Measurements from ENCODE around the gene EXD1. TPM values are rescaled to one million over a fixed set of nuclear protein-coding genes. Genes with fewer than 3 reads are reported as not detected.
"Not testable (repeated sequence)": the region's sequence is repeated elsewhere in the genome, so short reads cannot be mapped to it uniquely, and the experiment has no call there.

EXD1 gene, protein sequence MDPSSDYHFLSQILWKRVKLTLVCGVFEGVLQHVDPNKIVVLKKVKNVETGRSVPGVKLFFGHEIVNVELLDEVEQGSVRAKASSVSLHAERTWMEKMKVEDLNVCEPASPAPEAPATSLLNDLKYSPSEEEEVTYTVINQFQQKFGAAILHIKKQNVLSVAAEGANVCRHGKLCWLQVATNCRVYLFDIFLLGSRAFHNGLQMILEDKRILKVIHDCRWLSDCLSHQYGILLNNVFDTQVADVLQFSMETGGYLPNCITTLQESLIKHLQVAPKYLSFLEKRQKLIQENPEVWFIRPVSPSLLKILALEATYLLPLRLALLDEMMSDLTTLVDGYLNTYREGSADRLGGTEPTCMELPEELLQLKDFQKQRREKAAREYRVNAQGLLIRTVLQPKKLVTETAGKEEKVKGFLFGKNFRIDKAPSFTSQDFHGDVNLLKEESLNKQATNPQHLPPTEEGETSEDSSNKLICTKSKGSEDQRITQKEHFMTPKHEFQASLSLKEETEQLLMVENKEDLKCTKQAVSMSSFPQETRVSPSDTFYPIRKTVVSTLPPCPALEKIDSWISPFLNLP
- 0.22 and 0.73 TPM in 2 replicates for total RNA-seq (2014; rRNA removed; shearing (Covaris generic))

DNA sequence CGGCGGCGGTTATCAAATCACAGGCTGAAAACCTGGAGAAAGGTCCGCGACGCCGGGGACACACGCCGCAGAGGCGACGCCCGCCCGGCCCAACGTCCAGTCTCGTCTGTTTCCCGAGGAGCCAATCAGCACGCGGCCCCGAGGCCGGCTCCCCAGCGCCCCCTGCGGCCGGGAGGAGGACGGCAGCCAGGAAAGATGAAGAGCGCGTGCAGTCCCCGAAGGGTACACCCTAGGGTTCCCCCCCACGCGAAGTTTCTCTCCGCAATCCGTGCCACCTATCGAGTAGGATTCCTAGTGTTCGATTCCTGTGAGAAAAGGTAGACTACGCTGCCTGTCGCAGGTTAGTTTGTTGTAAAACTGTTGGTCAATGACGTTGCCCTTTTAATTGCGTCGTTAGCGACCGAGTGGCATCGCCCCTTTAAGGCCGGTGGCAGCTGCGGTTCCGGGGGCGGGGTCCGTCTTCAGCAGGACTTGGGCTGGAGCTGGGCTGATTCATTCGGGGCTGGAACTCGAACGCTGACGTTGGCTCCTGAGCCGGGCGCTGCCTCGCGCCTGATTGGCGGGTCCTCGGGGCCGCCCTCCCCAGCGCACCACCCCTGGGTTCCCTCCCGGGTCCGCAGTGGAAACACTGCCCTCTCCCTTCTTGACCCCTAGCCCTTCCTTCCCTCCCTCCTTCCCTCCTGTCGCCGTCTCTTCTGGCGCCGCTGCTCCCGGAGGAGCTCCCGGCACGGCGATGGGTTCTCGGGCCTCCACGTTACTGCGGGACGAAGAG lies at the start of gene EXD1, which contains the start of gene CHP1:
EXD1 (minus strand) TSS at position 108 of the 772 bp plus-strand sequence. CDS start 4,182 bp downstream, outside the sequence.
CHP1 (plus strand) TSS at position 619 of the 772 bp plus-strand sequence; CDS start at position 734, 115 bp downstream.
- Histone ChIP-seq H3K27me3 (ENCODE audit: control insufficient read depth, insufficient read depth, low read length) (no peaks in the 10 kb centered on the region), H3K36me3 (replicated peaks; ENCODE audit: control insufficient read depth, insufficient read depth, low read length) (no peaks in the 10 kb centered on the region), H3K4me3 (ENCODE audit: insufficient read depth, low read depth, low read length) (peak within 1 kb of the TSS; percentile 88)
- peak; percentile 97 for DNase-seq

DNA sequence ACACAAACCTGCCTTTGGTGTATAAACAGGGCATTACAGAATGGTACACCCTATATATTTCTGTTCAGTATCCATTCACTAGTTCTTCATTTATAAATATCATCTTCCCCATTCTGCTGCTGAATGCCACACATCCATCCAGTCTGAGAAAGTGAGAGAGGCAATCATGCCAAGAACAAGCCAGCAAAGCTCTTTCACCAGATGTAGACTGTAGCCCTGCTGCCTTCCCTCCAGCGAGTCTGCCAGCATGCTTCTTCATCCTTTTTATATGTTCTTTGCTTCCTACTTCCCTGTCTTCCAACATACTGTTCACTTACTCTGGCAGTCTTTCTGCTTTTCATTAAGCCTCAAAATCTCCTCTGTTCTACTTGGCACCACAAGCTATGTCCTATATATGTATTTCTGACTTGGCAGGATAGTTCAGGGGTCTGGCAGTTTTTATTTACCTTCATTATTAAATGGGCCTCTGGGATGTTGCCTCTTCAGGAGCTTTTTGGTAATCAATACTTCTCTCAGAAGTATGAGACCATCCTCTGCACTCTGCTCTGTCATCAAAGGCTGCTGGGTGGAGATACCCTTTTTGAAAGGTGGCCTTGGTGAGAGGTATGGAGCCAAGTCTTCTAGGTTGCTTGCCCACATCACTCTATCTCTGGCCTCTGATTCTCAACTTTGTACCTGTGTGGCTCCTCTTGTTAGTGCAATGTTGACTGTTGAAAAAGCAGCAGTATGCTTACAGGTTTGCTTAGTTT lies 49.2 kb upstream of the EXD1 start:
- Histone ChIP-seq H3K27me3 (ENCODE audit: control insufficient read depth, insufficient read depth, low read length) (no peaks in the 10 kb centered on the region), H3K4me3 (ENCODE audit: insufficient read depth, low read depth, low read length) (no peak overlapping the region), H3K36me3 (replicated peaks; ENCODE audit: control insufficient read depth, insufficient read depth, low read length) (peaks cover 6% of the 10 kb centered on the region)
- DNase-seq = no peak

DNA sequence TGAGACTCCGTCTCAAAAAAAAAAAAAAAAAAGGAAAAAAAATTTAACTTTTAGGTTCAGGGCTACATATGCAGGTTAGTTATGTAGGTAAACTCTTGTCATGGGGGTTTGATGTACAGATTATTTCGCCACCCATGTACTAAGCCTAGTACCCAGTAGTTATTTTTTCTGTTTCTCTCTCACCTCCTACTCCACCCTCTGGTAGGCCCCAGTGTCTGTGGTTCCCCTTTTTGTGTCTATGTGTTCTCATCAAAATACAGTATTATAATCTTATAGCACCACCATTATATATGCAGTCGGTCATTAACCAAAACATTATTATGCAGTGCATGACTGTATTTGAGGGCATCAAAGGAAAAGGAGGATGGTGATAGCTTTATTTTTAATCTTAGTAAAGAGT lies 47.8 kb upstream of the EXD1 start:
- no peak overlapping the region for H3K4me3 ChIP-seq (ENCODE audit: insufficient read depth, low read depth, low read length)
- no peak for DNase-seq
- H3K27me3 ChIP-seq (ENCODE audit: control insufficient read depth, insufficient read depth, low read length) = no peaks in the 10 kb centered on the region
- peaks cover 6% of the 10 kb centered on the region for H3K36me3 ChIP-seq (replicated peaks; ENCODE audit: control insufficient read depth, insufficient read depth, low read length)

DNA sequence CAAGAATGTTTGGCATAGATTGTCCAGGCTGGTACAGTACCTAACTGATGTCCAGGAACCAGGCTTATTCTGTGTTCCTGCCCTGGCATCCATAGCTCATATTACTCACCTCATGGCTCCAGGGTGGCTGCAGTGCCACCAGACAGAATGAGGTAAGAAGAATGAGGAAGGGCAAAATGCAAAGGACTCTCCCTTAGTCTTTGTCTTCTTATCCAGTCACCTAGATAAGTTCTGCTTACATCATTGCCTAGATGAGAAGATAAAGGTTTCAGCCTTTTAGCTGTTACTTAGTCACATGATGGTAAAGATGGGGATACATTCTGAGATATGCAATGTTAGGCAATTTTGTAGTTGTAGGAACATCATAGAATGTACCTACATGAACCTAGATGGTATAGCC lies 46.3 kb upstream of the EXD1 start:
- no peak for DNase-seq
- no peaks in the 10 kb centered on the region for H3K27me3 ChIP-seq (ENCODE audit: control insufficient read depth, insufficient read depth, low read length)
- H3K4me3 ChIP-seq (ENCODE audit: insufficient read depth, low read depth, low read length) = no peak overlapping the region
- H3K36me3 ChIP-seq (replicated peaks; ENCODE audit: control insufficient read depth, insufficient read depth, low read length) = peaks cover 6% of the 10 kb centered on the region

DNA sequence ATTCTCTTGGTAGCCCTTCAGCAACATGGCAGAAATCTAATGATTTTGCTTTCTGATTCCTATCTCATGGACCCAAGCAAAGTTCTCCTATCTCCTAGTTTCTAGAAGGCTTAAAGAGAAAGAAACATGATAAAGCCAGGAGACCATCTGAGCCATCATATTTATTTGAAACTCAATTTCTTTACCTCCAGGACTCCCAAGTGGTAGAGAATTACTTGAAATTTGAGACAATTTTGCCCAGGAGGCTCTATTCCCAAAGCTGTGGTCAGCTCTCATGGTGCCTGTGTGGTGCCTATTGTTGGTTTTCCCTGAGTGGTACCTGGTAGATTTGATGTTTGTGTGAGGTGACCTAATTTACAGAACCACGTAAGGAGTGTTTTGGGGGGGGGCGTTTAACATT lies 39.3 kb upstream of the EXD1 start:
- Histone ChIP-seq H3K4me3 (ENCODE audit: insufficient read depth, low read depth, low read length) (no peak overlapping the region), H3K27me3 (ENCODE audit: control insufficient read depth, insufficient read depth, low read length) (no peaks in the 10 kb centered on the region), H3K36me3 (replicated peaks; ENCODE audit: control insufficient read depth, insufficient read depth, low read length) (peaks cover 1% of the 10 kb centered on the region; the same call in 1 of the 2 replicates)
- no peak for DNase-seq

DNA sequence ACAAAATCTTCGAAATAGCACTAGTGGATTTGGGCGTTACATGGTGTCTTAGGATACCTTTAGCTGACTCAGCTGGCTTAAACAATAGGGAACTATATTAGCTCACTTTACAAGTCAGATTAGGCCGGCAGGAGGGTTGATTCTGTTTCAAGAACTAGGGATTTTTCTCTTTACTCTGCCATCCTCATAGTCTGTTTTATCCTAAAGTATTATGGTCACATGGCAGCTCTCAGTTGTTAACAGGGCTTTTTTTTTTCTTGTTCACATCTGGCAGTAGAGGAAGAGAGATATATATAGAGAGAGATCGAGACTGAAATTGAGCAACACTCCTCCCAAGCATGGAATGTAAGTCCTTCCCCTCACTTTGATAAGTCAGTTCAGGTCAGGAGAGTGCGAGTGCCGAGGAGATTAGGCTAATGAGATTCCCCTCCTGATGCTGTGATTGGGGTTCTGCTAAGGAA lies 33.4 kb upstream of the EXD1 start:
- no peaks in the 10 kb centered on the region; the same call in none of the 2 replicates for H3K36me3 ChIP-seq (replicated peaks; ENCODE audit: control insufficient read depth, insufficient read depth, low read length)
- H3K4me3 ChIP-seq (ENCODE audit: insufficient read depth, low read depth, low read length) = no peak overlapping the region
- peak; percentile 74 for DNase-seq
- H3K27me3 ChIP-seq (ENCODE audit: control insufficient read depth, insufficient read depth, low read length) = no peaks in the 10 kb centered on the region

DNA sequence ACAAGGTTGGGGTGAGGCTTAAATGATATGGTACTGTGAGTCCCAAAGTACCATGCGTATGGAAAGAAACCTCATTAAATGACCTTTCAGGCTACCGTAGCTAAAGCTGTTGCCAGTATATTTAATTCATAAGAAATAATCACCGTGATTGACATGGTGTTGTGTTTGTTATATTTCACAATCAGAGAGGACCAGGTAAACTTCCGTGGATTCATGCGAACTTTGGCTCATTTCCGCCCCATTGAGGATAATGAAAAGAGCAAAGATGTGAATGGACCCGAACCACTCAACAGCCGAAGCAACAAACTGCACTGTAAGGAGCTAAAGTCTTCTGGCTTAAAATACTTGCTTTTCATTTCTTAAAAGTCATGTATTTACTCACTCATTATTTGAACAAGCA lies 32.0 kb upstream of the EXD1 start:
- Histone ChIP-seq H3K36me3 (replicated peaks; ENCODE audit: control insufficient read depth, insufficient read depth, low read length) (peaks cover 2% of the 10 kb centered on the region), H3K4me3 (ENCODE audit: insufficient read depth, low read depth, low read length) (no peak overlapping the region), H3K27me3 (ENCODE audit: control insufficient read depth, insufficient read depth, low read length) (no peaks in the 10 kb centered on the region)
- no peak for DNase-seq

DNA sequence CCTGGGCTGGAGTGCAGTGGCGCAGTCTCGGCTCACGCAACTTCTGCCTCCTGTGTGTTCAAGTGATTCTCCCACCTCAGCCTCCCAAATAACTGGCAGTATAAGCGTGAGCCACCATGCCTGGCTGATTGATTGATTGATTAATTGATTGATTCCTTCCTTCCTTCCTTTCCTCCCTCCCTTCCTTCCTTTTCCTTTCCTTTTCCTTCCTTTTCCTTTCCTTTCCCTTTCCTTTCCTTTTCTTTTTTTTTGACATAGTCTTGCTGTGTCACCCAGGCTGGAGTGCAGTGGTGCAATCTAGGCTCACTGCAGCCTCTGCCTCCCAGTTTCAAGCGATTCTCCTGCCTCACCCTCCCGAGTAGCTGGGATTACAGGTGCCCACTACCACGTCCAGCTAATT lies 30.4 kb upstream of the EXD1 start:
- H3K4me3 ChIP-seq (ENCODE audit: insufficient read depth, low read depth, low read length); DNase-seq; H3K36me3 ChIP-seq (replicated peaks; ENCODE audit: control insufficient read depth, insufficient read depth, low read length); H3K27me3 ChIP-seq (ENCODE audit: control insufficient read depth, insufficient read depth, low read length): not testable (repeated sequence)

DNA sequence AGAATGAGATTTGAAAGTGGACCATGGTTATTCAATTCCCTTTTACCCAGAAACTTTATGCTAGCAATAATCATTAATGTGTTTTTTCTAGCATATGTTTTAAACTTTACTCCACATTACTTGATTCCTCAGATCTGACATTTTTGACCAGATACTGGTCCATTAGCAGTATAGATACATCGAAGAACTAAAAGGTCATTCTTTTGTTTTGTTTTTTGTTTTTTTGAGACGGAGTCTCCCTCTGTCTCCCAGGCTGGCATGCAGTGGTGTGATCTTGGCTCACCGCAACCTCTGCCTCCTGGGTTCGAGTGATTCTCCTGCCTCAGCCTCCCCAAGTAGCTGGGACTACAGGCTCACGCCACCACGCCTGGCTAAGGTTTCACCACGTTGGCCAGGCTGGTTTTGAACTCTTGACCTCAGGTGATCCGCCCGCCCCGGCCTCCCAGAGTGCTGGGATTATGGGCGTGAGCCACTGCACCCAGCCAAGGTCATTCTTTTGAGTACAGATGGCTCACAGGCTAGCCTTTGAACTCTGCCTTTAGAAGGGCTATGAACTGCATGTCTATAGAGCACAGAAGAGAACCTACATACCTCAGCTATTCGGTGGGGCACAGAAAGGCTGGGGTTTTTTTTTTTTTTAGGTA lies 29.1 kb upstream of the EXD1 start:
- no peaks in the 10 kb centered on the region for H3K27me3 ChIP-seq (ENCODE audit: control insufficient read depth, insufficient read depth, low read length)
- no peak for DNase-seq
- no peak overlapping the region for H3K4me3 ChIP-seq (ENCODE audit: insufficient read depth, low read depth, low read length)
- peaks cover 2% of the 10 kb centered on the region; the same call in 1 of the 2 replicates for H3K36me3 ChIP-seq (replicated peaks; ENCODE audit: control insufficient read depth, insufficient read depth, low read length)

DNA sequence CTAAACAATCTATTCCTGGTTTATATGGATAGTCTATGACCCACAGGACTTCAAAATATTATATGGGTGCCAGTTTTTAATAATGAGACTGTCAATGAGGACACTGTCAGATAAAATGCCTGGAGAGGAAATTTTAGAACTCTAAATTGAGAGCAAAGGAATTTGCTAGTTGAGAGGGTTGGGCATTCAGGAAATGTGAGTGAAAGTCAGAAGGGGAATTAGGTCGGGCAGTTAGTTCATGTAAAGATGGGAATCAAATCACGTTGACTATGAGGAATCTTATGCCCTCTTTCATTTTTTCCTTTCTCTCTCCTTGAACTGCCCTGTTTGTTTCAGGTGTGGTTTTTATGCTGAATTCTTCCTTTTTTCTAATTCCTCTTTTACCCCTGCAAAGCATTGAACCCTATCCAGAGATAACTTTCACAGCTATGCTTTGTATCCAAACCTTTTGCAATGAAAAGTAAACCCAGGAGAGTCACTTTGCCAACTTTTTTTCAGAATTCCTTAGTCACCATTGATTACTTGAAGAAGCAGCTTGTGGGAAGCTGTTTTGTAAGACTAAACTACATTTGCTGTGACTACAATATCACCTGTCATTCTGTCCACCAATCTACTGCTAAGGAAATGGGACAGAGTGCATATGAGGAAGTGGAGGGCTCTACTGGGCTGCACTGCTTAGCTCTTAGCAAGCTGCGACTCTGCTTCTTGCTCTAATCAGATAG lies 28.4 kb upstream of the EXD1 start:
- Histone ChIP-seq H3K27me3 (ENCODE audit: control insufficient read depth, insufficient read depth, low read length) (no peaks in the 10 kb centered on the region), H3K4me3 (ENCODE audit: insufficient read depth, low read depth, low read length) (no peak overlapping the region), H3K36me3 (replicated peaks; ENCODE audit: control insufficient read depth, insufficient read depth, low read length) (peaks cover 2% of the 10 kb centered on the region; the same call in 1 of the 2 replicates)
- DNase-seq = no peak

DNA sequence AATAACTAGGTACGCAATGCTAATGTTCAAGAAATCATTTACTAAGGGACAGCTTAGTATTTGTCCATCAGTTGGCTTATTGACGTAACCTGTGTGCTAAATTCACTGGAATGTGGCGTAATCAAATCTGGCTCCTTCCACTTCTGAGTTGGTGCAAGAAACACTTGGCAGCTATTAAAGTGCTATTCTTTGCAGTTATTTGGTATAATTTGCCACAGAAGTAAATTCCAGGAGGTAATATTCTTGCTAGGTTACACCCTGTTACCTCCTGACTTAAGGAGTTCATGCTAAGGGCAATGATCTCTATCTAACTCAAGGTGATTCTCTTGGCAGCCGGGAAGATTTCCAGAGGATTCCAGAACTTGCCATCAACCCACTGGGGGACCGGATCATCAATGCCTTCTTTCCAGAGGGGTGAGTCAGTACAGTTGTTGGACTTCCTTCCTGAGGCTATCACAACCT lies 26.1 kb upstream of the EXD1 start:
- Histone ChIP-seq H3K4me3 (ENCODE audit: insufficient read depth, low read depth, low read length) (no peak overlapping the region), H3K27me3 (ENCODE audit: control insufficient read depth, insufficient read depth, low read length) (no peaks in the 10 kb centered on the region), H3K36me3 (replicated peaks; ENCODE audit: control insufficient read depth, insufficient read depth, low read length) (peaks cover 2% of the 10 kb centered on the region)
- no peak for DNase-seq

DNA sequence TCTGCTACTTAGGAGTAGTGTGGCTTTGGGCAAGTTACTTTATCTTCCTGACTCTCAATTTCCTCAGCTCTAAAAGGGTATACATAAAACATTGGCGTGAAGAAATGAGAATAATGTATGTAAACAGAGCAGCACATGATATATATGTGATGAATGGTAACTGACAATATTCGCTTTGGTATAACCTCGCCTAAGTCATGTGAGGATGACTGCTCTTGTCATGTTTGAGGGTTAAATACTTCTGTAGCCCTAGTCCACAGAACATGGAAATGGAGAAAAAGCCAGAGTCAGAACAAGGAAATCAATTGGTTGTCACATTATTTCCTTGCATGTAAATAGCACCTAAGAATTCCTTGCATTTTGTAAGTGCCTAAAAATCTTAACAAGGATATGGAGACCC lies 25.5 kb upstream of the EXD1 start:
- H3K36me3 ChIP-seq (replicated peaks; ENCODE audit: control insufficient read depth, insufficient read depth, low read length) = peaks cover 2% of the 10 kb centered on the region
- no peaks in the 10 kb centered on the region for H3K27me3 ChIP-seq (ENCODE audit: control insufficient read depth, insufficient read depth, low read length)
- no peak for DNase-seq
- no peak overlapping the region for H3K4me3 ChIP-seq (ENCODE audit: insufficient read depth, low read depth, low read length)

DNA sequence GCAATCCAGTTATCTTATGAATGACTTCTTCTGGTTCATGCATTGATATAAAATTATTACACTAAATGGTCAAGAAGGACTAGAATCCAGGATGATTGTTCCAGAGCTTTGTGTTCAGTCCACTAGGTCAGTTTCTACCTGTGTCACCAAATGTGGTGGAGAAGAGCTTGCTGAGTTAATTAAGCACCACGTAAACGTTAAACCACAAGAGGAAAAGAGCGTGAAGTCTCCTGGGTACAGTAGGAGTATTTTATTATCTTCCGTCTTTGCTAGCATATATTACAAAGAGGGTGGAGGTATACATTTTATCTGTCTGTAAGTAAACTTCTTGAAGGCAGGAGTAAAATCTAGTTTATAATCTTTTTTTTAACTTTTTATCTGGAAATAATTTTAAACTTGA lies 24.0 kb upstream of the EXD1 start:
- Histone ChIP-seq H3K36me3 (replicated peaks; ENCODE audit: control insufficient read depth, insufficient read depth, low read length) (peaks cover 2% of the 10 kb centered on the region), H3K4me3 (ENCODE audit: insufficient read depth, low read depth, low read length) (no peak overlapping the region), H3K27me3 (ENCODE audit: control insufficient read depth, insufficient read depth, low read length) (no peaks in the 10 kb centered on the region)
- no peak for DNase-seq
